Measurements from ENCODE around the gene FTCDNL1. TPM values are rescaled to one million over a fixed set of nuclear protein-coding genes. Genes with fewer than 3 reads are reported as not detected.

Gene FTCDNL1
- total and polyA plus RNA-seq, 2 of the 13 experiments (the other 11 are each of a cell fraction or from before 2014, with no cell fraction given), result 0.98 to 1.4 TPM

DNA sequence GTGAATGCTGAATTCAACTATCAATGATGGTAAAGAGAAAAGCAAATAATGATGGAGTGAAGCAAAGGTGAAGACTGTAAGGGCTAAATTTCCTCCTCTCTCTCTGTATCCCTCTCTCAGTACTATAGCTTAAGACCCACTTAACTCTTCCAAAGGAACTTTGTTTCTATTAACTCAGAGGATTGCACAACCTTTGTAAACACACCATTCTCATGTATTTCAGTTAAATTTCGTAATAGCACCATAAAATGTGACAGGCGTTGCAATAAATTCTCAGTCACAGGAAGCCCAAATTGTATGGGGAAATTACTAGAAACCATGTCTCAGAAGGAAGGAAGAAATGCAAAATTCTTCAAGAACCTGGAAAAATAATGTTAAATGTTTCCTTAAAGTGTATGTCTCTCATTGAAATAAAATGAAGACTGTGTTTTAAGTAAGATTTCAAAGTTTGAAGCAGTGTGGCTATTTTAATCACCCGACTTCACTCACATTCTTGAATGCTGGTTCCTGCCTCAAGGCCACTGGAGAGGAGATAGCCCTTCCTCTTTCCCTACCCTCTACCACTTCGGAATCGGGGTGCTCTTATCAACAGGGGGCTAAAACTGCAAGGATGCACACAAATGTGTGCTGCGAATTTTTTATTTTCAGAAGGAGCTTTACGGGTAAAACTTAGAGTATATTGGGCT is 112.1 kb downstream of the FTCDNL1 start (continued):
- TF ChIP-seq ZNF225 (CRISPR knock-in tag; IDR thresholded peaks at IDR 0.05) (no peak), ZNF660 (CRISPR knock-in tag; IDR thresholded peaks at IDR 0.05; ENCODE audit: borderline replicate concordance, low read depth) (no peak), ARNT2 (CRISPR knock-in tag; IDR thresholded peaks at IDR 0.05; ENCODE audit: low read depth) (no peak), ZNF263 (CRISPR knock-in tag; IDR thresholded peaks at IDR 0.05) (no peak), TP53 (CRISPR knock-in tag; conservative IDR thresholded peaks at IDR 0.05) (no peak), KDM1A (CRISPR knock-in tag; IDR thresholded peaks at IDR 0.05) (no peak; the same call in 1 of the 2 replicates), REL (CRISPR knock-in tag; conservative IDR thresholded peaks at IDR 0.05) (no peak), RAD21 (CRISPR knock-in tag; IDR thresholded peaks at IDR 0.05) (no peak), JUN (CRISPR knock-in tag; IDR thresholded peaks at IDR 0.05) (no peak), ATAD3A (CRISPR knock-in tag; IDR thresholded peaks at IDR 0.05) (no peak), ZNF775 (CRISPR knock-in tag; IDR thresholded peaks at IDR 0.05; ENCODE audit: borderline replicate concordance) (no peak), DNMT3B (CRISPR knock-in tag; conservative IDR thresholded peaks at IDR 0.05) (no peak)
- TF ChIP-seq, protein P1, sequence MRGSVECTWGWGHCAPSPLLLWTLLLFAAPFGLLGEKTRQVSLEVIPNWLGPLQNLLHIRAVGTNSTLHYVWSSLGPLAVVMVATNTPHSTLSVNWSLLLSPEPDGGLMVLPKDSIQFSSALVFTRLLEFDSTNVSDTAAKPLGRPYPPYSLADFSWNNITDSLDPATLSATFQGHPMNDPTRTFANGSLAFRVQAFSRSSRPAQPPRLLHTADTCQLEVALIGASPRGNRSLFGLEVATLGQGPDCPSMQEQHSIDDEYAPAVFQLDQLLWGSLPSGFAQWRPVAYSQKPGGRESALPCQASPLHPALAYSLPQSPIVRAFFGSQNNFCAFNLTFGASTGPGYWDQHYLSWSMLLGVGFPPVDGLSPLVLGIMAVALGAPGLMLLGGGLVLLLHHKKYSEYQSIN (CRISPR knock-in tag; IDR thresholded peaks at IDR 0.05; ENCODE audit: borderline replicate concordance), result no peak
- TF ChIP-seq, protein P2, sequence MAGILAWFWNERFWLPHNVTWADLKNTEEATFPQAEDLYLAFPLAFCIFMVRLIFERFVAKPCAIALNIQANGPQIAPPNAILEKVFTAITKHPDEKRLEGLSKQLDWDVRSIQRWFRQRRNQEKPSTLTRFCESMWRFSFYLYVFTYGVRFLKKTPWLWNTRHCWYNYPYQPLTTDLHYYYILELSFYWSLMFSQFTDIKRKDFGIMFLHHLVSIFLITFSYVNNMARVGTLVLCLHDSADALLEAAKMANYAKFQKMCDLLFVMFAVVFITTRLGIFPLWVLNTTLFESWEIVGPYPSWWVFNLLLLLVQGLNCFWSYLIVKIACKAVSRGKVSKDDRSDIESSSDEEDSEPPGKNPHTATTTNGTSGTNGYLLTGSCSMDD (CRISPR knock-in tag; IDR thresholded peaks at IDR 0.05), result no peak
- TF ChIP-seq, protein P3, sequence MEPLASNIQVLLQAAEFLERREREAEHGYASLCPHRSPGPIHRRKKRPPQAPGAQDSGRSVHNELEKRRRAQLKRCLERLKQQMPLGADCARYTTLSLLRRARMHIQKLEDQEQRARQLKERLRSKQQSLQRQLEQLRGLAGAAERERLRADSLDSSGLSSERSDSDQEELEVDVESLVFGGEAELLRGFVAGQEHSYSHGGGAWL (CRISPR knock-in tag; IDR thresholded peaks at IDR 0.05), result no peak
- TF ChIP-seq, protein P4, sequence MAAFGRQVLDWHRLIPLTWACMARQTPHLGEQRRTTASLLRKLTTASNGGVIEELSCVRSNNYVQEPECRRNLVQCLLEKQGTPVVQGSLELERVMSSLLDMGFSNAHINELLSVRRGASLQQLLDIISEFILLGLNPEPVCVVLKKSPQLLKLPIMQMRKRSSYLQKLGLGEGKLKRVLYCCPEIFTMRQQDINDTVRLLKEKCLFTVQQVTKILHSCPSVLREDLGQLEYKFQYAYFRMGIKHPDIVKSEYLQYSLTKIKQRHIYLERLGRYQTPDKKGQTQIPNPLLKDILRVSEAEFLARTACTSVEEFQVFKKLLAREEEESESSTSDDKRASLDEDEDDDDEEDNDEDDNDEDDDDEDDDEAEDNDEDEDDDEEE (CRISPR knock-in tag; IDR thresholded peaks at IDR 0.05), result no peak
- TF ChIP-seq, protein P5, sequence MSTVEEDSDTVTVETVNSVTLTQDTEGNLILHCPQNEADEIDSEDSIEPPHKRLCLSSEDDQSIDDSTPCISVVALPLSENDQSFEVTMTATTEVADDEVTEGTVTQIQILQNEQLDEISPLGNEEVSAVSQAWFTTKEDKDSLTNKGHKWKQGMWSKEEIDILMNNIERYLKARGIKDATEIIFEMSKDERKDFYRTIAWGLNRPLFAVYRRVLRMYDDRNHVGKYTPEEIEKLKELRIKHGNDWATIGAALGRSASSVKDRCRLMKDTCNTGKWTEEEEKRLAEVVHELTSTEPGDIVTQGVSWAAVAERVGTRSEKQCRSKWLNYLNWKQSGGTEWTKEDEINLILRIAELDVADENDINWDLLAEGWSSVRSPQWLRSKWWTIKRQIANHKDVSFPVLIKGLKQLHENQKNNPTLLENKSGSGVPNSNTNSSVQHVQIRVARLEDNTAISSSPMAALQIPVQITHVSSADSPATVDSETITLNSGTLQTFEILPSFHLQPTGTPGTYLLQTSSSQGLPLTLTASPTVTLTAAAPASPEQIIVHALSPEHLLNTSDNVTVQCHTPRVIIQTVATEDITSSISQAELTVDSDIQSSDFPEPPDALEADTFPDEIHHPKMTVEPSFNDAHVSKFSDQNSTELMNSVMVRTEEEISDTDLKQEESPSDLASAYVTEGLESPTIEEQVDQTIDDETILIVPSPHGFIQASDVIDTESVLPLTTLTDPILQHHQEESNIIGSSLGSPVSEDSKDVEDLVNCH (CRISPR knock-in tag; IDR thresholded peaks at IDR 0.05), result no peak
- TF ChIP-seq, protein P6, sequence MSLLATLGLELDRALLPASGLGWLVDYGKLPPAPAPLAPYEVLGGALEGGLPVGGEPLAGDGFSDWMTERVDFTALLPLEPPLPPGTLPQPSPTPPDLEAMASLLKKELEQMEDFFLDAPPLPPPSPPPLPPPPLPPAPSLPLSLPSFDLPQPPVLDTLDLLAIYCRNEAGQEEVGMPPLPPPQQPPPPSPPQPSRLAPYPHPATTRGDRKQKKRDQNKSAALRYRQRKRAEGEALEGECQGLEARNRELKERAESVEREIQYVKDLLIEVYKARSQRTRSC (CRISPR knock-in tag; IDR thresholded peaks at IDR 0.05; ENCODE audit: low read depth), result no peak
- TF ChIP-seq, protein P7, sequence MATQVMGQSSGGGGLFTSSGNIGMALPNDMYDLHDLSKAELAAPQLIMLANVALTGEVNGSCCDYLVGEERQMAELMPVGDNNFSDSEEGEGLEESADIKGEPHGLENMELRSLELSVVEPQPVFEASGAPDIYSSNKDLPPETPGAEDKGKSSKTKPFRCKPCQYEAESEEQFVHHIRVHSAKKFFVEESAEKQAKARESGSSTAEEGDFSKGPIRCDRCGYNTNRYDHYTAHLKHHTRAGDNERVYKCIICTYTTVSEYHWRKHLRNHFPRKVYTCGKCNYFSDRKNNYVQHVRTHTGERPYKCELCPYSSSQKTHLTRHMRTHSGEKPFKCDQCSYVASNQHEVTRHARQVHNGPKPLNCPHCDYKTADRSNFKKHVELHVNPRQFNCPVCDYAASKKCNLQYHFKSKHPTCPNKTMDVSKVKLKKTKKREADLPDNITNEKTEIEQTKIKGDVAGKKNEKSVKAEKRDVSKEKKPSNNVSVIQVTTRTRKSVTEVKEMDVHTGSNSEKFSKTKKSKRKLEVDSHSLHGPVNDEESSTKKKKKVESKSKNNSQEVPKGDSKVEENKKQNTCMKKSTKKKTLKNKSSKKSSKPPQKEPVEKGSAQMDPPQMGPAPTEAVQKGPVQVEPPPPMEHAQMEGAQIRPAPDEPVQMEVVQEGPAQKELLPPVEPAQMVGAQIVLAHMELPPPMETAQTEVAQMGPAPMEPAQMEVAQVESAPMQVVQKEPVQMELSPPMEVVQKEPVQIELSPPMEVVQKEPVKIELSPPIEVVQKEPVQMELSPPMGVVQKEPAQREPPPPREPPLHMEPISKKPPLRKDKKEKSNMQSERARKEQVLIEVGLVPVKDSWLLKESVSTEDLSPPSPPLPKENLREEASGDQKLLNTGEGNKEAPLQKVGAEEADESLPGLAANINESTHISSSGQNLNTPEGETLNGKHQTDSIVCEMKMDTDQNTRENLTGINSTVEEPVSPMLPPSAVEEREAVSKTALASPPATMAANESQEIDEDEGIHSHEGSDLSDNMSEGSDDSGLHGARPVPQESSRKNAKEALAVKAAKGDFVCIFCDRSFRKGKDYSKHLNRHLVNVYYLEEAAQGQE (IDR thresholded peaks at IDR 0.05; ENCODE audit: borderline replicate concordance in 1 of 2, low read depth in 1 of 2, low read length in 2 of 2), result no peak
